Karpas-422 (cell line): ENCODE results near the gene AZU1. TPM values are rescaled to one million over a fixed set of nuclear protein-coding genes. Genes with fewer than 3 reads are reported as not detected.
A peak's percentile ranks its signal among the peaks of the same experiment; 100 is the strongest.
"Not testable (repeated sequence)": the region's sequence is repeated elsewhere in the genome, so short reads cannot be mapped to it uniquely, and the experiment has no call there.

Experiments used
- DNase-seq: peaks from one replicate; pipeline ENCODE4 v3.0.0-alpha.2; 2015
- H2AFZ ChIP-seq: fragments of 200-600 bp; sonication (generic); 2 replicates; pipeline ENCODE4 v1.6.1; 2014; ENCODE audit warnings: antibody characterized with exemption, low read length, mixed read lengths
- H3K27ac ChIP-seq: fragments of 200-600 bp; sonication (generic); 2 replicates; pipeline ENCODE4 v1.5.1; 2014; ENCODE audit warnings: mild to moderate bottlenecking, low read length, moderate library complexity
- H3K27me3 ChIP-seq: fragments of 200-600 bp; sonication (generic); 2 replicates; pipeline ENCODE4 v1.6.1; 2014; ENCODE audit warnings: low read length, mixed read lengths
- H3K36me3 ChIP-seq: fragments of 200-600 bp; sonication (generic); 2 replicates; pipeline ENCODE4 v1.6.1; 2014; ENCODE audit warnings: low read length, mixed read lengths; ENCODE audit not compliant: insufficient read depth
- H3K4me1 ChIP-seq: fragments of 200-600 bp; sonication (generic); 2 replicates; pipeline ENCODE4 v1.6.1; 2014; ENCODE audit warnings: mild to moderate bottlenecking, low read length, mixed read lengths
- H3K4me2 ChIP-seq: fragments of 200-600 bp; sonication (generic); 2 replicates; pipeline ENCODE4 v1.6.1; 2014; ENCODE audit warnings: low read length, low read depth, mild to moderate bottlenecking; ENCODE audit not compliant: poor library complexity, severe bottlenecking
- H3K4me3 ChIP-seq: fragments of 200-600 bp; sonication (generic); 2 replicates; pipeline ENCODE4 v1.5.1; 2014; ENCODE audit warnings: mild to moderate bottlenecking, antibody characterized with exemption, low read length, mixed read lengths
- H3K79me2 ChIP-seq: fragments of 200-600 bp; sonication (generic); 2 replicates; pipeline ENCODE4 v1.6.1; 2014; ENCODE audit warnings: mild to moderate bottlenecking, low read length, mixed read lengths
- H3K9ac ChIP-seq: fragments of 200-600 bp; sonication (generic); 2 replicates; pipeline ENCODE4 v1.6.0; 2014; ENCODE audit warnings: low read length
- H3K9me2 ChIP-seq: fragments of 200-600 bp; sonication (generic), shearing (Covaris generic); replicated peaks from 2 replicates; pipeline ENCODE4 v1.6.0; 2014; ENCODE audit warnings: mild to moderate bottlenecking, low read length, moderate library complexity; ENCODE audit not compliant: insufficient read depth
- H3K9me3 ChIP-seq: fragments of 300-700, 200-600 bp; sonication (generic); 2 replicates; pipeline ENCODE4 v1.6.1; 2014; ENCODE audit warnings: low read length, mixed read lengths
- H4K20me1 ChIP-seq: fragments of 200-600 bp; sonication (generic); 2 replicates; pipeline ENCODE4 v1.6.1; 2014; ENCODE audit warnings: mild to moderate bottlenecking, antibody characterized with exemption, low read length, low read depth; ENCODE audit not compliant: insufficient read depth
- total RNA-seq: library from RNA; depleted of rRNA; stranded (reverse); fragments of >200 nt; shearing (Covaris generic); gene quantifications from 2 replicates; pipeline ENCODE4 v1.2.3, GENCODE V29; 2014; ENCODE audit warnings: low replicate concordance

Gene AZU1
- total RNA-seq, 1 experiment from 2014 or later, result not detected

GRCh38 chr19:873561-874041 is 46.0 kb downstream of the AZU1 start:
- no peak overlapping the region for H3K4me2 ChIP-seq
- H3K36me3 ChIP-seq, result 0 out of 2 replicates have a peak, but pooled peaks cover 3% of the 10 kb centered on the region
- no peak overlapping the region for H3K9ac ChIP-seq
- H3K27me3 ChIP-seq, result no peaks in the 10 kb centered on the region
- H3K27ac ChIP-seq, result no peak overlapping the region
- DNase-seq, result no peak
- H4K20me1 ChIP-seq, result no peaks in the 10 kb centered on the region
- H3K9me2 ChIP-seq, result no peaks in the 10 kb centered on the region
- peak overlapping the region; percentile 40; the same call in 1 of the 2 replicates for H3K4me3 ChIP-seq
- peaks cover 11% of the 10 kb centered on the region for H3K4me1 ChIP-seq
- no peaks in the 10 kb centered on the region for H3K79me2 ChIP-seq
- H2AFZ ChIP-seq, result no peak overlapping the region
- H3K9me3 ChIP-seq, result no peaks in the 10 kb centered on the region

DNA sequence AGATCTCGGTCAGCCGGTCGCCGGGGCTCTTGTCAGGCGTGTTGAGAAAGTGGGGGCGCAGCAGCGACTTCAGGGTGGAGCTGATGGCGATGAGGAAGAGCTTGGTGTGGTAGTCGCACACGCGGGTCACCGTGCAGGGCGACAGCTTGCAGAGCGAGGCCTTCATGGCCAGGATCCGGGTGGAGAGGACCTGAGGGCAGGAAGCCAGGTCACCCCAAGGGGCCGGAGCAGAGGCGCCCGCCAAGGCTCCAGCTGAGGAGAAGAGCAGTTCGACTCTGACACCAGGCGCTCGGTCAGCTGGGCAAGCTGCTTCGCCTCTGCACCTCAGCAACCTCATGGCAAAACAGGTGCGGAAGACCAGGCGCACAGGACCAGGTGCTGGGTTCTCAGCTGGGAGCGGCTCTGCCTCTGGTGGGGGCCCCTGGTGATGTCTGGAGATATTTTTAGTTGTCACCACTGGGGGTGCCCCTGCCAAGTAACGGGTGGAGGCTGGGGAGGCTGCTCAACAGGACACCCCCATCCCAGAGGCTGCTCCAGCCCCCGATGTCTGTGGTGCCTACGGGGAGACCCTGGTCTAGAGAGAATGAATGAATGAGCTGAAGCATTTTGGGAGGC is 47.7 kb downstream of the AZU1 start:
- Histone ChIP-seq H3K27me3 (no peaks in the 10 kb centered on the region), H3K4me1 (peaks cover 11% of the 10 kb centered on the region), H4K20me1 (no peaks in the 10 kb centered on the region), H3K4me3 (no peak overlapping the region), H3K9ac (no peak overlapping the region), H3K9me2 (no peaks in the 10 kb centered on the region), H3K36me3 (no peaks in the 10 kb centered on the region), H3K9me3 (no peaks in the 10 kb centered on the region), H3K27ac (no peak overlapping the region), H3K4me2 (no peak overlapping the region), H2AFZ (no peak overlapping the region), H3K79me2 (no peaks in the 10 kb centered on the region)
- DNase-seq, result no peak

DNA sequence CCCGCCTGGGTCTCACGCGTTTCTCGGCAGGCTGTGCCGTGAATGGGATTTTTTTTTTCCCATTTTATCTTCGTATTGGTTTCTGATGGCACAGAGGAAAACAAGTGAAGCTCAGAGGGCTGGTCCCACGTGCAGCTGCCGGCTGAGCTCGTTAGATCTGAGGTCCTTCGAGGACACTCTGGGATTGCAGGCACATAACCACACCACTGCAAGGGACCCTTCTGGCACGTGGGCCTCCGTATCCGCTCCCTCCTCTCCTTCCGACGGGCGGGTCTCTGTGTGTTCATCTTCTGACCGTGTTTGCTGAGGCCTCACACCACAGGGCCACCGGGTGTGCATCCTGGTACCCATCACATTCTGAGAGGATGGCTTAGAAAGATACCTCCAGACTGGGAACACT is 48.5 kb downstream of the AZU1 start:
- Histone ChIP-seq H3K9ac (no peak overlapping the region), H3K4me2 (no peak overlapping the region), H3K27ac (no peak overlapping the region), H4K20me1 (no peaks in the 10 kb centered on the region), H3K79me2 (no peaks in the 10 kb centered on the region), H3K4me1 (peaks cover 11% of the 10 kb centered on the region), H3K27me3 (no peaks in the 10 kb centered on the region), H3K36me3 (no peaks in the 10 kb centered on the region), H2AFZ (no peak overlapping the region), H3K9me2 (no peaks in the 10 kb centered on the region), H3K9me3 (no peaks in the 10 kb centered on the region), H3K4me3 (no peak overlapping the region)
- no peak for DNase-seq

GRCh38 chr19:876780-877314 is 49.2 kb downstream of the AZU1 start:
- H3K36me3 ChIP-seq, result no peaks in the 10 kb centered on the region
- no peaks in the 10 kb centered on the region for H3K27me3 ChIP-seq
- no peaks in the 10 kb centered on the region for H3K9me2 ChIP-seq
- H4K20me1 ChIP-seq, result no peaks in the 10 kb centered on the region
- H2AFZ ChIP-seq, result no peak overlapping the region
- H3K4me2 ChIP-seq, result no peak overlapping the region
- H3K27ac ChIP-seq, result no peak overlapping the region
- peaks cover 11% of the 10 kb centered on the region for H3K4me1 ChIP-seq
- no peak overlapping the region for H3K4me3 ChIP-seq
- no peaks in the 10 kb centered on the region for H3K9me3 ChIP-seq
- no peak for DNase-seq
- H3K9ac ChIP-seq, result no peak overlapping the region
- H3K79me2 ChIP-seq, result no peaks in the 10 kb centered on the region

- not testable (repeated sequence) for H3K9me2 ChIP-seq, H3K79me2 ChIP-seq, H3K4me3 ChIP-seq, H3K36me3 ChIP-seq, H3K9ac ChIP-seq, H3K27me3 ChIP-seq, H3K9me3 ChIP-seq, H3K4me1 ChIP-seq, H3K27ac ChIP-seq, DNase-seq, H2AFZ ChIP-seq, H3K4me2 ChIP-seq, H4K20me1 ChIP-seq
Observed at GRCh38 chr19:877992-878660, 50.5 kb downstream of the AZU1 start.

- not testable (repeated sequence) for H2AFZ ChIP-seq, H3K9me3 ChIP-seq, DNase-seq, H3K27ac ChIP-seq, H3K4me2 ChIP-seq, H3K27me3 ChIP-seq, H4K20me1 ChIP-seq, H3K4me3 ChIP-seq, H3K9me2 ChIP-seq, H3K9ac ChIP-seq, H3K4me1 ChIP-seq, H3K79me2 ChIP-seq, H3K36me3 ChIP-seq
Observed at GRCh38 chr19:878751-879561, 51.3 kb downstream of the AZU1 start.

DNA sequence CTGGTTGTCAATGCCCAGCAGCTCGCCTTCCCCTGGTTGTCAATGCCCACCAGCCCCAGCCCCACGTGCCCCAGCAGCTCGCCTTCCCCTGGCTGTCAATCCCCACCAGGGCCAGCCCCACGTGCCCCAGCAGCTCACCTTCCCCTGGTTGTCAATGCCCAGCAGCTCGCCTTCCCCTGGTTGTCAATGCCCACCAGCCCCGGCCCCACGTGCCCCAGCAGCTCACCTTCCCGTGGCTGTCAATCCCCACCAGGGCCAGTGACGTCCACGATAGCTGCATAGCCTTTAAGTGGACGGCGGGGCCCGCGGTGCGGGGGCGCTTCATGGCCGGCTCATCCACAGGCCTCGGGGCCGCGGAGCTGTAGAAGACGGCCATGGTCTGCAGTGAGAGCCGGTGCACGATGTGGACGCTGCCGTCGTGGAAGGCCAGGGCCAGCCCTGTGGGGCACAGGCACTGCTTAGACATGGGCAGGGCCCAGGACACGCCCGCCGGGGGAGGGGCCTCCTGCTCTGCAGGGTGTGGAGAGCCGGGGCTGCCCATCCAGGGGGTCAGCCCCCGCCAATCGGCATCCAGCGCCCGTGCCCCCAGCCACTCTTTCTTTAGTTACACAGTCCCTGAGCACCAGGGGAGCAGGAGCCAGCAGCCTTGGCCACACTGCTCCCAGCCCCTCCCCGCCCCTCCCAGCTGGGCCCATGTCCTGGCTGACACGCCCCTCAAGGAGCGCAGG is 52.2 kb downstream of the AZU1 start:
- Histone ChIP-seq H3K4me1 (no peaks in the 10 kb centered on the region), H3K27ac (no peak overlapping the region), H3K9me2 (no peaks in the 10 kb centered on the region), H3K36me3 (0 out of 2 replicates have a peak, but pooled peaks cover 3% of the 10 kb centered on the region), H3K4me3 (no peak overlapping the region), H4K20me1 (no peaks in the 10 kb centered on the region), H3K79me2 (no peaks in the 10 kb centered on the region), H3K4me2 (no peak overlapping the region), H2AFZ (no peak overlapping the region), H3K9me3 (no peaks in the 10 kb centered on the region), H3K9ac (no peak overlapping the region), H3K27me3 (no peaks in the 10 kb centered on the region)
- DNase-seq, result no peak
